ENCODE results near the gene SLAIN2. TPM values are rescaled to one million over a fixed set of nuclear protein-coding genes. Genes with fewer than 3 reads are reported as not detected.

SLAIN2 gene
- total and polyA plus RNA-seq, 2 of the 4 experiments (the other 2 are of a cell fraction): 23.3 to 53.0 TPM

DNA sequence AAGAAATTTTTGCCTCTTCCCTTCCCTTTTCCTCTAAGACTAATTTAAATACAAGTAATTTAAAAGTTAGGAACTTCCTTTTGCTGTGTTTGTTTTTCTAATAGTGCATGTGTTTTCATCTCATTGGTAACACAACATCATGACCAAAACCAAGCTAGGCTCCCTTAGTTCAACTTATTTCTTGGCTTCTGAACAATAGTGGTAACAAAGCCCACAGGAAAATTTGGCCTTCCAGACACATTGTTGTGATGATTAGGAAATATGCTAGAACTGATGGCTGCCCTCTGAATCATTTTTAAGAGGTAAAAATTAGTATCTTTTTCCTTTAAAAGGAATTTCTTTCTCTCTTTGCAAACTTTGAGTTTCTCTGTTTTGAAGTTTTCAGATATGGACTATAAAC lies 46.2 kb upstream of the SLAIN2 start:
- Histone ChIP-seq H2BK120ac (ENCODE audit: low read depth, low read length) (no peak overlapping the region), H4K20me1 (ENCODE audit: insufficient read depth, low read length) (no peaks in the 10 kb centered on the region), H2BK5ac (ENCODE audit: low read depth, low read length, poor library complexity, severe bottlenecking) (no peak overlapping the region), H2AK9ac (replicated peaks; ENCODE audit: low read depth, low read length, poor library complexity) (no peak overlapping the region), H3K4ac (ENCODE audit: low read depth, low read length) (no peak overlapping the region), H4K8ac (ENCODE audit: low read depth in 2 of 2, low read length in 2 of 2) (no peak overlapping the region), H2BK20ac (ENCODE audit: low read depth, low read length) (no peak overlapping the region), H2AFZ (replicated peaks; ENCODE audit: low read length, poor library complexity) (no peak overlapping the region), H3K23ac (ENCODE audit: low read depth, low read length) (no peak overlapping the region), H3K18ac (ENCODE audit: low read depth, low read length) (no peak overlapping the region), H3K56ac (ENCODE audit: extremely low read depth, insufficient read depth, low read length) (no peak overlapping the region), H3K4me3 (ENCODE audit: insufficient read depth, low read depth, low read length) (no peak overlapping the region), H3K4me2 (ENCODE audit: low read depth, low read length) (no peak overlapping the region), H3K36me3 (ENCODE audit: control insufficient read depth, insufficient read depth, low read length) (no peaks in the 10 kb centered on the region), H3K14ac (replicated peaks; ENCODE audit: low read depth, low read length) (no peak overlapping the region), H4K5ac (ENCODE audit: low read depth, low read length) (no peak overlapping the region), H3K4me1 (ENCODE audit: control insufficient read depth, insufficient read depth, low read length) (peaks cover 5% of the 10 kb centered on the region), H3K9me1 (ENCODE audit: insufficient read depth, low read length) (peaks cover 5% of the 10 kb centered on the region), H2AK5ac (ENCODE audit: low read depth, low read length) (no peak overlapping the region), H3K27me3 (ENCODE audit: control insufficient read depth, insufficient read depth, low read length) (no peaks in the 10 kb centered on the region), H3K9ac (ENCODE audit: low read depth, low read length) (no peak overlapping the region), H2BK15ac (ENCODE audit: low read depth, low read length) (no peak overlapping the region), H3K9me3 (ENCODE audit: control insufficient read depth, insufficient read depth, low read length) (no peaks in the 10 kb centered on the region), H4K91ac (ENCODE audit: insufficient read depth, low read depth, low read length) (no peak overlapping the region), H3K27ac (ENCODE audit: insufficient read depth, low read length) (no peak overlapping the region), H3K79me1 (ENCODE audit: low read depth in 1 of 2, low read length in 2 of 2) (no peaks in the 10 kb centered on the region)
- TF ChIP-seq MAFK (IDR thresholded peaks at IDR 0.05; ENCODE audit: low read depth, low read length) (no peak), SMC3 (IDR thresholded peaks at IDR 0.05; ENCODE audit: low read depth, low read length) (no peak), RCOR1 (IDR thresholded peaks at IDR 0.05; ENCODE audit: insufficient replicate concordance, low read length) (no peak), RAD21 (IDR thresholded peaks at IDR 0.05; ENCODE audit: low read length) (no peak), FOS (IDR thresholded peaks at IDR 0.05; ENCODE audit: low read depth, low read length) (no peak), CEBPB (IDR thresholded peaks at IDR 0.05; ENCODE audit: low read depth, low read length) (no peak), MAZ (IDR thresholded peaks at IDR 0.05; ENCODE audit: borderline replicate concordance, low read depth, low read length) (no peak), CHD1 (IDR thresholded peaks at IDR 0.05; ENCODE audit: low read depth, low read length) (no peak), POLR2A (IDR thresholded peaks at IDR 0.05; ENCODE audit: low read depth, low read length) (no peak), NFE2L2 (IDR thresholded peaks at IDR 0.05; ENCODE audit: low read depth, low read length) (no peak), BHLHE40 (IDR thresholded peaks at IDR 0.05; ENCODE audit: low read depth, low read length) (no peak), RFX5 (IDR thresholded peaks at IDR 0.05; ENCODE audit: low read depth, low read length) (no peak), MXI1 (IDR thresholded peaks at IDR 0.05; ENCODE audit: borderline replicate concordance, low read depth, low read length) (no peak), ELK1 (IDR thresholded peaks at IDR 0.05; ENCODE audit: borderline replicate concordance, low read depth, low read length) (no peak), CTCF (conservative IDR thresholded peaks at IDR 0.05; ENCODE audit: low read depth, low read length) (no peak)
- TF ChIP-seq, protein P1, sequence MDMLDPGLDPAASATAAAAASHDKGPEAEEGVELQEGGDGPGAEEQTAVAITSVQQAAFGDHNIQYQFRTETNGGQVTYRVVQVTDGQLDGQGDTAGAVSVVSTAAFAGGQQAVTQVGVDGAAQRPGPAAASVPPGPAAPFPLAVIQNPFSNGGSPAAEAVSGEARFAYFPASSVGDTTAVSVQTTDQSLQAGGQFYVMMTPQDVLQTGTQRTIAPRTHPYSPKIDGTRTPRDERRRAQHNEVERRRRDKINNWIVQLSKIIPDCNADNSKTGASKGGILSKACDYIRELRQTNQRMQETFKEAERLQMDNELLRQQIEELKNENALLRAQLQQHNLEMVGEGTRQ (IDR thresholded peaks at IDR 0.05; ENCODE audit: low read depth, low read length): no peak
- DNase-seq: no peak
- dilution Hi-C loops (cut with HindIII; ENCODE audit: low sequenced_read_pairs, unreplicated experiment): no loop called here
- ChIA-PET POLR2A (ENCODE audit: unreplicated experiment) (no interaction called here), CTCF (no interaction called here)
- no peak for ATAC-seq (ENCODE audit: low read depth)
- BruUV-seq (replicated peaks): no TSS peak
- in situ Hi-C loops (cut with MboI; ENCODE audit: low sequenced_read_pairs): no loop called here
- intact Hi-C loops (cut with micrococcal nuclease): no loop called here
